DMS153 treated with DMSO at 0.1 percent for 48 hours (cell line): Measurements from ENCODE around the gene RFPL1.
"Not testable (repeated sequence)": the region's sequence is repeated elsewhere in the genome, so short reads cannot be mapped to it uniquely, and the experiment has no call there.

Experiments used
- DNase-seq: peaks from one replicate; lab custom pipeline; 2025; ENCODE audit not compliant: unreplicated experiment; lab: John Stamatoyannopoulos, UW

RFPL1 gene

GRCh38 chr22:29477723-29478318 lies 39.4 kb downstream of the RFPL1 start:
- DNase-seq = peak; percentile 55

DNA sequence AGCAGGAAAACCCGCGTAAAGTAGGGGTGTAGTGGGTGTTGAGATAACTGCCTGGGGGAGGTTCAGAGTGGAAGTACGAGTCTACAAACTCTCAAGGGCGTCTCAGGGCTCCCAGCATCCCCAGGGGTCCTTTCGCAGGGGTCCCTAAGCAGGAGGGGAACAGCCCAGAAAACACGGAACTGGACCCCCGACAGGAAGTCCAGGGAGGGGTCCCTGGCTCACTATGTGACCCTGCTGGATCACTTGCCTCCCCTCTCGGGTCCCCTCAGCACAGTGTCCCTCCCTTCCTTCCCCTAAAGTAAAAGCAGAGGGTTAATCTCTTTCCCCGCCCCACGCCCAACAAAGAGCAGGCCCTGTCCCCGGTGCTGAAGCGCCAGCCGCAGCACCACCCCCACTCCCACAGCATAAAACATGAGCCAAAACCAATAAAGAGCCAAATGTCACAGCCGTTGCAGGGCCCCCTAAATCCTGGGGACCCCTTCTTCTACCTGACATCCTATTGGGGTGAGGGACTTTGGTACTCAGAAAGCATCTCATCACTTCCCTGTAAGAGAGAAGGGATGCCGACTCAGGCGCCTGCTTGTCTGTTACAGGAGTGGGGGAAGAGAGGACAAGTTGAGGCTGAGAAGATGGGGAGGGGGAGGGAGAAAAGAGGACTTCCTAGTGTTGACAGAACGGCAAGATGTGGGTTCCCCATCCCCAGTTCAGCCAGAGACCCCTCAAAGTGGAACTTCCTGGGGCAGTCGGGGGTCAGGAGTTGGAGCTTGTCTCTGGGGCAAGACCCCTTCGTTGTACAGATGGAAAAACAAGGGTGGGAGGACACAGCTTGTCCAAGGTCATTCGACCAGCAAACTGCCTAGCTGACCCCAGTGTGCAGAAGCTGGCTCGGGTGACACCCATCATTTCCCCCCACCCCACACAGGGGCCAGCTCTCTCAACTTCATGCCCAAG lies 40.2 kb downstream of the RFPL1 start:
- DNase-seq = peak; percentile 21

DNA sequence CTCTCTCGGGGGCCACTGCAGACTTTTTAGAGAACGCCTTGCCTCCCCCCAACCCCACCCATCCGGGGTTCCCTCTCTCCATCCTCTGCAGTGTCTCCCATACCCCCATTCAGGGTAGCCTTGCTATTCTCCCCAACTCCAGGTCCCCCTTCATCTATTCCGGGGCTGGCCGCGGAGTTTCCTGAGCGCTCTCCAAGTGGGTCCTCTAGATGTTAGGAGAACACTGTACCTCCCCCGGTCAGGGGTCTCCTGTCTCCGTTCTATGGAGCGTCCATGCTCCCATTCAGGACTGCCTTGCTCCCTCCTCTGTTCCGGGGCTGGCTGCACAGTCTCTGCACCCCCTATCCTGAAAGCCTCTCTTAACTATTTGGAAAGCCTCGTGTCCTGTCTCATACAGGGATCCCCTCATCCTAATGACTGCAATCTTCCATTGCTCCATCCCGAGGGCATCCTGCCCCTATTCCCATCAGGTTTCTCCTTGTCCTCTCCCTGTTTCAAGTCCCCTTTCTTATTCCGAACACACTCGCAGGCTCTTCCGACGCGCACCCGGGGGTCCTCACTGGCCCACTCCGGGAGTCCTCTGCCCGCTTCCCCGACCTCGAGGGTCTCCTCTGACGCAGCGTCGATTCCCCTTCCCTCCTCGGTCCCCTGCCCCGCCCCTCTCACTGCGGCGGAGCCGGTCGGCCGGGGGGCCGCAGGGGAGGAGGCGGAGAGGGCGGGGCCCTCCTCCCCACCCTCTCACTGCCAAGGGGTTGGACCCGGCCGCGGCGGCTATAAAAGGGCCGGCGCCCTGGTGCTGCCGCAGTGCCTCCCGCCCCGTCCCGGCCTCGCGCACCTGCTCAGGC lies 41.3 kb downstream of the RFPL1 start, which contains the start of gene NEFH:
Gene NEFH, plus strand, starts transcription at position 802 of the 845 bp plus-strand sequence. CDS start 45 bp downstream, outside the sequence.
- peak; percentile 26 for DNase-seq

DNA sequence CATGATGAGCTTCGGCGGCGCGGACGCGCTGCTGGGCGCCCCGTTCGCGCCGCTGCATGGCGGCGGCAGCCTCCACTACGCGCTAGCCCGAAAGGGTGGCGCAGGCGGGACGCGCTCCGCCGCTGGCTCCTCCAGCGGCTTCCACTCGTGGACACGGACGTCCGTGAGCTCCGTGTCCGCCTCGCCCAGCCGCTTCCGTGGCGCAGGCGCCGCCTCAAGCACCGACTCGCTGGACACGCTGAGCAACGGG lies 41.8 kb downstream of the RFPL1 start:
- no peak for DNase-seq

DNA sequence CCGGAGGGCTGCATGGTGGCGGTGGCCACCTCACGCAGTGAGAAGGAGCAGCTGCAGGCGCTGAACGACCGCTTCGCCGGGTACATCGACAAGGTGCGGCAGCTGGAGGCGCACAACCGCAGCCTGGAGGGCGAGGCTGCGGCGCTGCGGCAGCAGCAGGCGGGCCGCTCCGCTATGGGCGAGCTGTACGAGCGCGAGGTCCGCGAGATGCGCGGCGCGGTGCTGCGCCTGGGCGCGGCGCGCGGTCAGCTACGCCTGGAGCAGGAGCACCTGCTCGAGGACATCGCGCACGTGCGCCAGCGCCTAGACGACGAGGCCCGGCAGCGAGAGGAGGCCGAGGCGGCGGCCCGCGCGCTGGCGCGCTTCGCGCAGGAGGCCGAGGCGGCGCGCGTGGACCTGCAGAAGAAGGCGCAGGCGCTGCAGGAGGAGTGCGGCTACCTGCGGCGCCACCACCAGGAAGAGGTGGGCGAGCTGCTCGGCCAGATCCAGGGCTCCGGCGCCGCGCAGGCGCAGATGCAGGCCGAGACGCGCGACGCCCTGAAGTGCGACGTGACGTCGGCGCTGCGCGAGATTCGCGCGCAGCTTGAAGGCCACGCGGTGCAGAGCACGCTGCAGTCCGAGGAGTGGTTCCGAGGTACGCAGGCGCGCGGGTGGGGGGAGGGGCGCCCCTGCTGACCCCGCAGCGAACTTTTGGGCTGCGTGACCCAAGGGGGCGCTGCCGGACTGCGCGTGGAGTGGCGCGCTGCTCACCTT lies 42.3 kb downstream of the RFPL1 start:
- no peak for DNase-seq

GRCh38 chr22:29481265-29482000 lies 43.0 kb downstream of the RFPL1 start:
- no peak for DNase-seq

GRCh38 chr22:29482253-29482652 lies 43.9 kb downstream of the RFPL1 start:
- no peak for DNase-seq

DNA sequence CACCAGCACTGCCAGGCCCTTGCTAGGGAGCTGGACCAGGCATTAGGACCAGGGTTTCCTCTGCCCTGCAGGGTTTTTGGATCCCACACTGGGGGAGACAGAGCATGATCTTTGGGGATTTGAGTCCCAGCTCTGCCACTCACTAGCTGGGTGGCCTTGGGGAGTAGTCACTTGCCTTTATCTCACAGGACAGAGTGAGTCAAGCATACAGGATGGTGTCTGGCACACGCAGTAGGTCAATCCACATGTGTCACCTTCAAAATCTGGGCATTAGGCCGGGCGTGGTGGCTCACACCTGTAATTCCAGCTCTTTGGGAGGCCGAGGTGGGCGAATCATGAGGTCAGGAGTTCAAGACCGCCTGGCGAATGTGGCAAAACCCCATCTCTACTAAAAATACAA lies 44.3 kb downstream of the RFPL1 start:
- no peak for DNase-seq

GRCh38 chr22:29483254-29483653 lies 44.9 kb downstream of the RFPL1 start:
- no peak for DNase-seq

- no peak for DNase-seq
Measured at GRCh38 chr22:29484642-29485041, 46.3 kb downstream of the RFPL1 start.

DNA sequence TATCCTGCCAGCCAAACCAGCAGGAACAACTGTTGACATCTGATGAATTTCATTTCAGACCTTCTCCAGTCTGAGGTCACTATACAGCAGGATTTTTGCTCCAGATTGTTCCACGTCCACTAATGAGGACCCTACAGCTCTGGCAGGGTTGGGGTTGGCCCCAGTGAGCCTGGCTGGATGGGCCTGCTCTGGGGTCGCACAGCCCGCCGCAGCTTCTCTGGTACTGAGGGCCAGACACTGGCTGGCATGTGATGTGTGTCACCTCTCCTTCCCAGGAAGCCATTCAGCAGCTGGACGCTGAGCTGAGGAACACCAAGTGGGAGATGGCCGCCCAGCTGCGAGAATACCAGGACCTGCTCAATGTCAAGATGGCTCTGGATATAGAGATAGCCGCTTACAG lies 47.1 kb downstream of the RFPL1 start:
- DNase-seq = no peak

- no peak for DNase-seq
Measured at GRCh38 chr22:29487426-29487986, 49.1 kb downstream of the RFPL1 start.

GRCh38 chr22:29489127-29489780 lies 50.9 kb downstream of the RFPL1 start:
- not testable (repeated sequence) for DNase-seq

DNA sequence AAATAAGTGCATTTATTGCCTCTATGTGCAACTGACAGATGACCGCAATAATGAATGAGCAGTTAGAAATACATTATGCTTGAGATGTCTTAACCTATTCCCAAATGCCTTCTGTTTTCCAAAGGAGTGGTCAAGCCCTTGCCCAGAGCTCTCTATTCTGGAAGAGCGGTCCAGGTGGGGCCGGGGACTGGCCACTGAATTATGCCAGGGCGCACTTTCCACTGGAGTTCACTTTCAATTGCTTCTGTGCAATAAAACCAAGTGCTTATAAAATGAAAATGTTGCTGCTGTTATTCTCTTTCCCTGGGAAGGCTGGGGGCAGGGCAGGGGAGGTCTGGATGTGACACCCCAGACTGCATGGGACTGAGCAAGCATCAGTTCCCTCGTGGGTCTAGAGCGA lies 52.6 kb downstream of the RFPL1 start:
- no peak for DNase-seq
